Sigmoid colon (tissue), 7 donors: Measurements from ENCODE around the gene TOX2. TPM values are rescaled to one million over a fixed set of nuclear protein-coding genes. Genes with fewer than 3 reads are reported as not detected.

ENCODE experiments used
- DNase-seq: peaks from one replicate; pipeline ENCODE4 v3.0.0-alpha.2; 2019
- H3K27ac ChIP-seq, 4 donors: fragments of 200-600 bp; sonication (generic); one replicate each; pipeline ENCODE4 v1.5.1; 2016 to 2019; ENCODE audit warnings: mild to moderate bottlenecking in 1 of 4
- H3K27me3 ChIP-seq, 3 donors: fragments of 200-600 bp; sonication (generic); one replicate each; pipeline ENCODE4 v1.5.1; 2019; ENCODE audit warnings: mild to moderate bottlenecking in 1 of 3
- H3K36me3 ChIP-seq, 4 donors: fragments of 200-600 bp; sonication (generic); one replicate each; pipeline ENCODE4 v1.5.1; 2016 to 2019
- H3K4me1 ChIP-seq, 4 donors: fragments of 200-600 bp; sonication (generic); one replicate each; pipeline ENCODE4 v1.5.1; 2017 to 2019
- H3K4me3 ChIP-seq, 4 donors: fragments of 200-600 bp; sonication (generic); one replicate each; pipeline ENCODE4 v1.5.1; 2017 to 2019; ENCODE audit warnings: mild to moderate bottlenecking in 2 of 4, moderate library complexity in 1 of 4
- H3K9me3 ChIP-seq, 4 donors: fragments of 200-600 bp in 3 of 4; sonication (generic) in 3 of 4; one replicate each; pipeline versions ENCODE4 v1.5.1 to v1.6.1; 2013 to 2019
- EP300 ChIP-seq, 4 donors: sonication (generic); formaldehyde crosslinking; IDR thresholded peaks; one replicate each; pipeline ENCODE4 v1.6.1; 2017; ENCODE audit warnings: antibody characterized with exemption in 4 of 4
- POLR2A ChIP-seq, 2 donors: fragments of 450-650 bp; IDR thresholded peaks; one replicate each; pipeline ENCODE4 v1.6.1; 2016; ENCODE audit warnings: antibody characterized with exemption in 2 of 2, mild to moderate bottlenecking in 2 of 2, moderate library complexity in 2 of 2
- POLR2AphosphoS5 ChIP-seq, 4 donors: sonication (generic); formaldehyde crosslinking; IDR thresholded peaks; one replicate each; pipeline ENCODE4 v1.6.1; 2017; ENCODE audit warnings: antibody characterized with exemption in 4 of 4
- WGBS, 2 donors: extraction: QIAGEN DNeasy Blood & Tissue Kit; methylation state at CpG; one replicate each; pipeline ENCODE4 v1.1.7; 2013; 5-methylcytosine and 5-hydroxymethylcytosine counted together
- intact Hi-C: fragments of 100-400 bp; cut with DNase I; formaldehyde crosslinking; loops from one replicate; pipeline ENCODE4 v1.15.1; 2023
- polyA plus RNA-seq, 3 donors: library from polyadenylated mRNA; stranded (reverse); fragments of 200-250 nt; gene quantifications; one replicate each; pipeline ENCODE4 v1.2.3, GENCODE V29; 2013
- total RNA-seq, 4 donors: library from RNA; depleted of rRNA; stranded (reverse); fragments of >200 nt; gene quantifications; one replicate each; pipeline ENCODE4 v1.1.0, GENCODE V29; 2016
- TF ChIP-seq, protein P1 (sequence below), 4 experiments: fragments of 450-650 bp in 3 of 4; fragments of 200-600 bp in 1 of 4; IDR thresholded peaks; one replicate each; pipeline ENCODE4 v1.5.1; 2016 to 2019; ENCODE audit warnings: antibody characterized with exemption in 4 of 4, mild to moderate bottlenecking in 3 of 4, moderate library complexity in 2 of 4
- donor health status: healthy with polysubstance abuse.
- donor health status: Bipolar disorder and iron deficiency.
- donor health status: healthy.

The TOX2 gene
- total and polyA plus RNA-seq, 7 donors = 0.27 to 8.1 (median 1.7) TPM

DNA sequence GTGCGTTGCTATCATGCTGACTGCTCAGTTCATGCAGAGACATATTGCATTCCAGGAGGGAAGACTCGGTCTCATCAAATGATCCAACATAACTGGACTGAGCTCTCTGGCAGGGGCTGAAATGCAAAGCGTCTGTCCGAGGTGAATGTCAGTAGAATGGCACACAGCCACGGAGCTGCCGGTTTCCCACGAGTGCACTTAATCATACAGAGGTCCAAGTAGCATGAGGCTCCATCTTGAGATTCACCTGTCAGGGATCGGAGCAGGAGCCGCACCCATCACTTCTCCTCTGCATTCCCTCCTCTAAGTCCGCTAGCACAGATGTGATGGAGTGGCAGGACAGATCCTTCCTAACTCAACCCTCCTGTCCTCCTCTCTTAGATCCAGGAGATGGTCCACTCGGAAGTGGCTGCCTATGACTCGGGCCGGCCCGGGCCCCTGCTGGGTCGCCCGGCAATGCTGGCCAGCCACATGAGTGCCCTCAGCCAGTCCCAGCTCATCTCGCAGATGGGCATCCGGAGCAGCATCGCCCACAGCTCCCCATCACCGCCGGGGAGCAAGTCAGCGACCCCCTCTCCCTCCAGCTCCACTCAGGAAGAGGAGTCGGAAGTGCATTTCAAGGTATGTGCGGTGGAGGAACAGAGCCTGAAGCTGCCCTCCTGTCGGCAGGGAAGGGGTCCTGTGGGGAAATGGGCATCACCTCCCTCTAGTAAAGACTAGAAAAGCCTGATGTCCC, 136.4 kb downstream of the TOX2 start:
- no peak for TF ChIP-seq POLR2AphosphoS5 (IDR thresholded peaks at IDR 0.05)
- no peak for TF ChIP-seq POLR2A (IDR thresholded peaks at IDR 0.05)
- Histone ChIP-seq H3K27ac (no peak overlapping the region), H3K9me3 (peaks cover 0 to 4% (median 0%) of the 10 kb centered on the region in 4 donors), H3K4me1 (no peaks in the 10 kb centered on the region), H3K4me3 (no peak overlapping the region), H3K27me3 (no peaks in the 10 kb centered on the region), H3K36me3 (no peaks in the 10 kb centered on the region)
- peak; percentile 40 for DNase-seq
- intact Hi-C loops = no loop called here
- 94 to 98% methylated on average over 25 of the region's 25 CpGs for WGBS, 2 donors

DNA sequence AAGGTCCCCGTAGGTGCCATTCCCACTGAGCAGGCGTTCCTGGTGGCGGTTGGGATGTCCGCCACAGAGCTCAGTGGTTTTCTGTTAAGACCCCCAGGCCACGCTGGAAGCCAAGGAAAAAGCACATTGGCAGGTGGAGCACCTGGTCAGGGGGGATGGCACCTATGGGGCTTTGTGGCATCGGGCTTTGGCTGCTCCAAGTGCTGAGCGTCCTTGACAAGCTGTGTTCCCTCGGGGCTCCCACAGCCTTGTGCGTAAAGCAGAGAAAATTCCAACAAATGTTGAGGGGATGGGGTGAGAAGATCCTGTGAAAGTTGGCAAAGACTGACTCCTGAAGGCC, 137.0 kb downstream of the TOX2 start:
- no peaks in the 10 kb centered on the region for H3K4me1 ChIP-seq
- peaks cover 0 to 4% (median 0%) of the 10 kb centered on the region in 4 donors for H3K9me3 ChIP-seq
- peak; percentile 28 for DNase-seq
- intact Hi-C loops = no loop called here
- H3K27me3 ChIP-seq = no peaks in the 10 kb centered on the region
- 94 to 96% methylated on average over 9 of the region's 9 CpGs for WGBS, 2 donors
- H3K4me3 ChIP-seq = no peak overlapping the region
- H3K27ac ChIP-seq = no peak overlapping the region
- no peaks in the 10 kb centered on the region for H3K36me3 ChIP-seq
- TF ChIP-seq POLR2A (IDR thresholded peaks at IDR 0.05) = no peak
- TF ChIP-seq, protein P1, sequence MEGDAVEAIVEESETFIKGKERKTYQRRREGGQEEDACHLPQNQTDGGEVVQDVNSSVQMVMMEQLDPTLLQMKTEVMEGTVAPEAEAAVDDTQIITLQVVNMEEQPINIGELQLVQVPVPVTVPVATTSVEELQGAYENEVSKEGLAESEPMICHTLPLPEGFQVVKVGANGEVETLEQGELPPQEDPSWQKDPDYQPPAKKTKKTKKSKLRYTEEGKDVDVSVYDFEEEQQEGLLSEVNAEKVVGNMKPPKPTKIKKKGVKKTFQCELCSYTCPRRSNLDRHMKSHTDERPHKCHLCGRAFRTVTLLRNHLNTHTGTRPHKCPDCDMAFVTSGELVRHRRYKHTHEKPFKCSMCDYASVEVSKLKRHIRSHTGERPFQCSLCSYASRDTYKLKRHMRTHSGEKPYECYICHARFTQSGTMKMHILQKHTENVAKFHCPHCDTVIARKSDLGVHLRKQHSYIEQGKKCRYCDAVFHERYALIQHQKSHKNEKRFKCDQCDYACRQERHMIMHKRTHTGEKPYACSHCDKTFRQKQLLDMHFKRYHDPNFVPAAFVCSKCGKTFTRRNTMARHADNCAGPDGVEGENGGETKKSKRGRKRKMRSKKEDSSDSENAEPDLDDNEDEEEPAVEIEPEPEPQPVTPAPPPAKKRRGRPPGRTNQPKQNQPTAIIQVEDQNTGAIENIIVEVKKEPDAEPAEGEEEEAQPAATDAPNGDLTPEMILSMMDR (IDR thresholded peaks at IDR 0.05) = no peak
- no peak for TF ChIP-seq POLR2AphosphoS5 (IDR thresholded peaks at IDR 0.05)
- no peak for TF ChIP-seq EP300 (IDR thresholded peaks at IDR 0.05)

DNA sequence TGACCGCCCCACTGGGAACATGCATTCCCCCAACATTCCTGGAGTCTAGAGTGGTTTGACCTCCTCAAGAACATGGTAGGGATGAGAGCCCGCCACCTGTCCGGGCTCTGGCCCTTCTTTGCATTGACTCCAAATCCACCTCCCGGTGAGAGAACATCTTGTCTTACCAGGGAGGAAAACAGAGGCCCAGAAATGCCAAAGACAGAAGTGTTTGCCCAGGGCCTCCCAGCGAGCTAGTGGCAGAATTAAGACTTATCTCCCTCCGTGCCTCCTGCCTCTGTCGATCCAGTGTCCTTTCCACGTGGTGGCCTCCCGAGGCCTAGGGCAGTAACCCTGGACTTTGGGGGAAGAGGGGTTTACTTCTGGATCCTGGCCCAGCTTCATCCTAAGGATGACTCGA, 137.5 kb downstream of the TOX2 start:
- no peak for TF ChIP-seq POLR2AphosphoS5 (IDR thresholded peaks at IDR 0.05)
- TF ChIP-seq EP300 (IDR thresholded peaks at IDR 0.05) = no peak
- TF ChIP-seq POLR2A (IDR thresholded peaks at IDR 0.05) = no peak
- TF ChIP-seq, protein P1 (IDR thresholded peaks at IDR 0.05) = no peak
- H3K4me1 ChIP-seq = no peaks in the 10 kb centered on the region
- no peaks in the 10 kb centered on the region for H3K36me3 ChIP-seq
- WGBS, 2 donors = 75 to 96% methylated on average over 10 of the region's 10 CpGs
- peaks cover 0 to 9% (median 0%) of the 10 kb centered on the region in 4 donors for H3K9me3 ChIP-seq
- no peaks in the 10 kb centered on the region for H3K27me3 ChIP-seq
- intact Hi-C loops = no loop called here
- H3K27ac ChIP-seq = no peak overlapping the region
- DNase-seq = peak; percentile 14
- H3K4me3 ChIP-seq = no peak overlapping the region

DNA sequence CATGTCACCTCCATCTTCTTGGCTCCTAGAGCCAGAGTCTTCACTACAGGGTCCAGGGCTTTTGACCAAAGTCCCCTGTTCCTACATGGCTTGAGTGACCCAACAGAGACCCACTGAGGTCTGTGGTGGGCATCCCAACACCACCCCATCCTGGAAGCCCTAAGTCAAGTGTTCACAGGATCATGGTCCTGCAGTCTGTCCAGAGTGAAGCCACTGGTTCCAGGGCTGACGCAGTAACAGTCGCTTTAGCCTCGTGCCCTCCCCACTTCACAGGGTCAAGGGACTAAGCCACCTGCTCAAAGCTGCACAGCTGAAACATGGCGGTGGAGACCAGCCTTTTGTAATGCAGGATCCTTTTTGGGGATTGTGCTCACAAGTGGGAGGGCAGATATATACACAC, 138.4 kb downstream of the TOX2 start:
- 94 to 97% methylated on average over 4 of the region's 4 CpGs for WGBS, 2 donors
- Histone ChIP-seq H3K9me3 (peaks cover 0 to 9% (median 0%) of the 10 kb centered on the region in 4 donors), H3K27me3 (no peaks in the 10 kb centered on the region), H3K36me3 (no peaks in the 10 kb centered on the region), H3K4me3 (no peak overlapping the region), H3K27ac (no peak overlapping the region), H3K4me1 (no peaks in the 10 kb centered on the region)
- intact Hi-C loops = no loop called here
- DNase-seq = no peak
- TF ChIP-seq POLR2AphosphoS5 (IDR thresholded peaks at IDR 0.05) (no peak), POLR2A (IDR thresholded peaks at IDR 0.05) (no peak), EP300 (IDR thresholded peaks at IDR 0.05) (no peak)
- TF ChIP-seq, protein P1 (IDR thresholded peaks at IDR 0.05) = no peak

DNA sequence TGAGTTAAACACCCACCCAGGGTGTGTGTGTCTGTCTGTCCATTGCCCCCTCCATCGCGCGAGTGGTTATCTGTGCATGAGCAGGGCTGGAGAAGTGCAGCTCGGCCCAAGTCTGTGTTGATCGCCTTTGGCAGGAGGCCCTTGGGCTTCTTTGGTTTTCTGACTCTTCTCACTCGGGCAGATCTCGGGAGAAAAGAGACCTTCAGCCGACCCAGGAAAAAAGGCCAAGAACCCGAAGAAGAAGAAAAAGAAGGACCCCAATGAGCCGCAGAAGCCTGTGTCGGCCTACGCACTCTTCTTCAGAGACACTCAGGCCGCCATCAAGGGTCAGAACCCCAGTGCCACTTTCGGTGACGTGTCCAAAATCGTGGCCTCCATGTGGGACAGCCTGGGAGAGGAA, 139.5 kb downstream of the TOX2 start:
- WGBS, 2 donors = 96 to 97% methylated on average over 16 of the region's 16 CpGs
- TF ChIP-seq POLR2AphosphoS5 (IDR thresholded peaks at IDR 0.05) = no peak
- TF ChIP-seq, protein P1 (IDR thresholded peaks at IDR 0.05) = no peak
- TF ChIP-seq EP300 (IDR thresholded peaks at IDR 0.05) = no peak
- TF ChIP-seq POLR2A (IDR thresholded peaks at IDR 0.05) = no peak

More for the DNA sequence above, 139.5 kb downstream of the TOX2 start:
- H3K4me3 ChIP-seq = no peak overlapping the region
- H3K36me3 ChIP-seq = no peaks in the 10 kb centered on the region
- H3K4me1 ChIP-seq = no peaks in the 10 kb centered on the region
- H3K9me3 ChIP-seq = peaks cover 0 to 9% (median 0%) of the 10 kb centered on the region in 4 donors
- no peak overlapping the region for H3K27ac ChIP-seq
- intact Hi-C loops = no loop called here
- no peaks in the 10 kb centered on the region for H3K27me3 ChIP-seq
- DNase-seq = peak; percentile 40
